Upper lobe of left lung (tissue), 4 donors: ENCODE data around the gene HOXA7.

ENCODE experiments used
- CTCF ChIP-seq, 6 experiments: fragments of 450-650 bp in 4 of 6; fragments of 200-600 bp in 2 of 6; sonication (generic) in 2 of 6; IDR thresholded peaks; one replicate each; pipeline ENCODE4 v1.5.1; 2016 to 2019; ENCODE audit warnings: antibody characterized with exemption in 6 of 6
- POLR2A ChIP-seq, 4 donors: fragments of 450-650 bp; IDR thresholded peaks; one replicate each; pipeline ENCODE4 v1.5.1; 2016 to 2017; ENCODE audit warnings: antibody characterized with exemption in 4 of 4, mild to moderate bottlenecking in 2 of 4
- POLR2AphosphoS5 ChIP-seq, 2 donors: sonication (generic); formaldehyde crosslinking; IDR thresholded peaks; one replicate each; pipeline ENCODE4 v1.5.1; 2017; ENCODE audit warnings: antibody characterized with exemption in 2 of 2

DNA sequence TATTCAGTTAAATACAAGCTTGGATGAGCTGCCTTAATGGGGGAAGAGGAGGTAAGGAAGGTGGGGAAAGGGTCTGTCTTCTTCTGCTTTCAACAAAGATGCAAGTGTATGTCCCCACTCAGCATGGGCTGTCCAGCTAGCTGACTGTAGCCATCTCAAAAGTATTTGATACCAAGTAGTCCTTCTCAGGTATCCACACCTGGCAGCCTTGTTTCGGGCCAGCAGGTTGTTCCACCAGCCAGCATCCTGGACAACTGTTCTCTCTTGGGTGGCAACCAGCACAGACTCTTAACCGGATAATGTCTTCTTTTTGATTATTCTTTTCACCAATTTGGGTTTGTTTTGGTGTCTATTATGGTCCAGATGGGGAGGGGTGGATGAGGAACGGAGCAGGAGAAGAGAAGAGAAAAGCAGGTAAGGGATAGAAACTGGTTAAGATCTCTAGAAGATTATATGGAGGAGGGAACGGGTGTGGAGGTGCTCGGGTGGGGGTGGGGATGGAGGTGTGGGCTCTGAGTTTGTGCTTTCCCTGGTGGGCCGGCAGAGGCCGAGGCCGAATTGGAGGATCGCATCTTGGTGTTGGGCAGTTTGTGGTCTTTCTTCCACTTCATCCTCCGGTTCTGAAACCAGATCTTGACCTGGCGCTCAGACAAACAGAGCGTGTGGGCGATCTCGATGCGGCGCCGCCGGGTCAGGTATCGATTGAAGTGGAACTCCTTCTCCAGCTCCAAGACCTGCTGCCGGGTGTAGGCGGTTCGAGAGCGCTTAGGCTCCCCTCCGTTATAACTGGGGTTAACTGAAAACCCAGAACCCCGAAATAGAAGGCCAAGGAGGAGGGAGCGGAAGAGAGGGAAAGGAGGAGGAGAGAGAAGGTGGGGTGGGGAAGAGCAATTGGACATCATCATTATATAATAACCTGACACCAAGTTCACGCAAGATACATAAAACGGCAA is 27.4 kb downstream of the HOXA7 start:
- TF ChIP-seq POLR2AphosphoS5 (IDR thresholded peaks at IDR 0.05) = no peak
- no peak for TF ChIP-seq CTCF (IDR thresholded peaks at IDR 0.05)
- TF ChIP-seq POLR2A (IDR thresholded peaks at IDR 0.05) = no peak
